ENCODE data around the gene CRYBG1. TPM values are rescaled to one million over a fixed set of nuclear protein-coding genes. Genes with fewer than 3 reads are reported as not detected.
A peak's percentile ranks its signal among the peaks of the same experiment; 100 is the strongest.

Gene CRYBG1
- polyA plus RNA-seq, 6 donors from 2014 or later, result 9.7 to 19.0 (median 13.5) TPM

GRCh38 chr6:106347219-106347618, 13.3 kb upstream of the CRYBG1 start:
- Mint-ChIP-seq H3K27me3 (peaks cover 12 to 21% (median 20%) of the 10 kb centered on the region in 3 donors), H3K4me3 (no peak overlapping the region), H3K36me3 (peaks cover 0 to 2% of the 10 kb centered on the region in 2 donors), H3K9me3 (peaks cover 0 to 11% (median 3%) of the 10 kb centered on the region in 7 donors), H3K4me1 (no peaks in the 10 kb centered on the region), H3K27ac (no peak overlapping the region)
- no peak for ATAC-seq (ENCODE audit: low read depth in 2 of 2)
- no peak for DNase-seq

GRCh38 chr6:106356378-106356777, 4.1 kb upstream of the CRYBG1 start:
- peaks cover 0 to 21% (median 15%) of the 10 kb centered on the region in 7 donors for H3K9me3 Mint-ChIP-seq
- H3K27me3 Mint-ChIP-seq, result peaks cover 55 to 76% (median 66%) of the 10 kb centered on the region in 3 donors
- peak overlapping the region in 1 of 8 donors; percentile 23 for H3K4me3 Mint-ChIP-seq
- peaks cover 5 to 14% (median 12%) of the 10 kb centered on the region in 3 donors for H3K4me1 Mint-ChIP-seq
- no peak for ATAC-seq (ENCODE audit: low read depth in 2 of 2)
- H3K27ac Mint-ChIP-seq, result no peak overlapping the region
- H3K36me3 Mint-ChIP-seq, result peaks cover 4 to 19% of the 10 kb centered on the region in 2 donors
- no peak for DNase-seq

DNA sequence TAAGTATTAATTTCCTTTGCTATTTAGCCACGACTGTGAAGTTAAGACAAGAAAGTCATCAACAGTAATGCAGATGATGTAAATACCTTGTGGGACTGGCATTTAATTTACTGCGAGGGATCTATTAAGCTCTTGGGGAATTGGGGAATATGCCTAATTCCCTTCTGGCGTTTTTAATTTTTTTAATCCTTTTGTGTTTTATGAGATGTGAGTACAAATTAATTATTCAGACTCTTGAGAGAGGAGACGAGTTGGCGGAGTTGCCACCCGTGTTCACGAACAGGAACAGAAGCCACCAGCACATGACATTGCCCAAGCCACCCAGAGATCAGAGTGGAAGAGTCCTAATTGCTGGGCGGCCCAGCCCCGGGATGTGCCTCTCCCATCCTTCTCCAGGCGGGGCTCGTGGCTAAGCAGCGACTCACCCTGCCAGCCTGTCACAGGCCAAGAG, 533 bp upstream of the CRYBG1 start:
- H3K27me3 Mint-ChIP-seq, result peaks cover 46 to 58% (median 48%) of the 10 kb centered on the region in 3 donors
- peak overlapping the region; percentile 15 to 87 (median 80) for H3K4me3 Mint-ChIP-seq
- H3K4me1 Mint-ChIP-seq, result peaks cover 6 to 15% (median 13%) of the 10 kb centered on the region in 3 donors
- ATAC-seq (ENCODE audit: low read depth in 2 of 2) (no peak), DNase-seq (no peak)
- peak overlapping the region in 1 of 6 donors; percentile 22 for H3K27ac Mint-ChIP-seq
- peaks cover 0 to 3% (median 0%) of the 10 kb centered on the region in 7 donors for H3K9me3 Mint-ChIP-seq
- H3K36me3 Mint-ChIP-seq, result peaks cover 4 to 8% of the 10 kb centered on the region in 2 donors

GRCh38 chr6:106360989-106361430, 493 bp downstream of the CRYBG1 start:
- H3K27me3 Mint-ChIP-seq, result peaks cover 38 to 48% (median 39%) of the 10 kb centered on the region in 3 donors
- peaks cover 6 to 15% (median 13%) of the 10 kb centered on the region in 3 donors for H3K4me1 Mint-ChIP-seq
- peak overlapping the region in 4 of 6 donors; percentile 83 to 88 (median 88) for H3K27ac Mint-ChIP-seq
- peak overlapping the region; percentile 76 to 94 (median 90) for H3K4me3 Mint-ChIP-seq
- ATAC-seq (ENCODE audit: low read depth in 2 of 2), result peak; percentile 50 to 51
- DNase-seq, result peak; percentile 34
- H3K36me3 Mint-ChIP-seq, result peaks cover 0 to 8% of the 10 kb centered on the region in 2 donors
- H3K9me3 Mint-ChIP-seq, result peaks cover 0 to 3% (median 0%) of the 10 kb centered on the region in 7 donors

DNA sequence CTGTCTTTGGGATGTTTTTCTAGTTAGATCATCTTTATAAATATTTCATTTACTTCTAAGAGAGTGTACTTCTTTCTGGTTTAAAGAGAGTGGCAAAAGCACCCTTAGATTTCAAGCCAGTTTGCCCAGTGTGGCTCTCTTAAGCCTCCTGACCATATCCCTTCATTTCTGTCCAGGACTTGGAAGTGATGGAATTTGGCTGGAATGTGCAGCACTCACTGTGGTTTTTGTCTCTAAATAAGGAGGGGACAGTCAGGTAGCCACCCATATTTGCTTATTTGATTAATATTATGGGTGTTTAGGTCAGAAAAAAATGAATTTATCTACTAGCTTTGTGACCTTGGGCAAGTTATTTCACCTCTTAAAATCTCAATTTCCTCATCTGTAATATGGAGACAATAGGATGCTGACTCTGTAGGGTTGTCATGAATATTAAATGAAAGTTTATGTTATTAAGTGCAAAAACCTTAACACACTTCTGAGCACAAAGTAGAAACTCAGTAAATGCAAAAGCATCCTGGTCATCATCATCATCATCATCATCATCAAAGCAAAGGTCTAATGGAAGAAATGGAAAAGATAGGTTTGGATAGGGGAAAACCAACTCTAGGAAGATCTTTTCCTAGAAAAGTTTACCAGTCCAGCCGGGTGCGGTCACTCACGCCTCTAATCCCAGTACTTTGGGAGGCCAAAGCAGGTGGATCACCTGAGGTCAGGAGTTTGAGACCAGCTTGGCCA, 3.1 kb downstream of the CRYBG1 start:
- peak overlapping the region in 1 of 6 donors; percentile 8 for H3K27ac Mint-ChIP-seq
- DNase-seq (no peak), ATAC-seq (ENCODE audit: low read depth in 2 of 2) (no peak)
- H3K27me3 Mint-ChIP-seq, result peaks cover 15 to 32% (median 20%) of the 10 kb centered on the region in 3 donors
- peaks cover 0 to 3% (median 0%) of the 10 kb centered on the region in 7 donors for H3K9me3 Mint-ChIP-seq
- no peak overlapping the region for H3K4me3 Mint-ChIP-seq
- H3K36me3 Mint-ChIP-seq, result no peaks in the 10 kb centered on the region
- peaks cover 6 to 15% (median 13%) of the 10 kb centered on the region in 3 donors for H3K4me1 Mint-ChIP-seq

- H3K9me3 Mint-ChIP-seq, result no peaks in the 10 kb centered on the region
- H3K27me3 Mint-ChIP-seq, result peaks cover 4 to 10% (median 5%) of the 10 kb centered on the region in 3 donors
- no peak overlapping the region for H3K27ac Mint-ChIP-seq
- DNase-seq (no peak), ATAC-seq (ENCODE audit: low read depth in 2 of 2) (no peak)
- no peak overlapping the region for H3K4me3 Mint-ChIP-seq
- no peaks in the 10 kb centered on the region for H3K4me1 Mint-ChIP-seq
- no peaks in the 10 kb centered on the region for H3K36me3 Mint-ChIP-seq
Observed at GRCh38 chr6:106369739-106370138, 9.2 kb downstream of the CRYBG1 start.

GRCh38 chr6:106370639-106371038, 10.1 kb downstream of the CRYBG1 start:
- peaks cover 4 to 14% (median 10%) of the 10 kb centered on the region in 3 donors for H3K27me3 Mint-ChIP-seq
- no peak for DNase-seq
- no peak overlapping the region for H3K27ac Mint-ChIP-seq
- no peak overlapping the region for H3K4me3 Mint-ChIP-seq
- no peaks in the 10 kb centered on the region for H3K36me3 Mint-ChIP-seq
- H3K4me1 Mint-ChIP-seq, result no peaks in the 10 kb centered on the region
- no peak for ATAC-seq (ENCODE audit: low read depth in 2 of 2)
- H3K9me3 Mint-ChIP-seq, result no peaks in the 10 kb centered on the region

- Mint-ChIP-seq H3K36me3 (no peaks in the 10 kb centered on the region), H3K27me3 (peaks cover 1 to 16% (median 4%) of the 10 kb centered on the region in 3 donors), H3K4me3 (no peak overlapping the region), H3K9me3 (no peaks in the 10 kb centered on the region), H3K4me1 (peaks cover 0 to 5% (median 0%) of the 10 kb centered on the region in 3 donors), H3K27ac (no peak overlapping the region)
- ATAC-seq (ENCODE audit: low read depth in 2 of 2), result no peak
- DNase-seq, result no peak
Observed at GRCh38 chr6:106372838-106373501, 12.5 kb downstream of the CRYBG1 start.

DNA sequence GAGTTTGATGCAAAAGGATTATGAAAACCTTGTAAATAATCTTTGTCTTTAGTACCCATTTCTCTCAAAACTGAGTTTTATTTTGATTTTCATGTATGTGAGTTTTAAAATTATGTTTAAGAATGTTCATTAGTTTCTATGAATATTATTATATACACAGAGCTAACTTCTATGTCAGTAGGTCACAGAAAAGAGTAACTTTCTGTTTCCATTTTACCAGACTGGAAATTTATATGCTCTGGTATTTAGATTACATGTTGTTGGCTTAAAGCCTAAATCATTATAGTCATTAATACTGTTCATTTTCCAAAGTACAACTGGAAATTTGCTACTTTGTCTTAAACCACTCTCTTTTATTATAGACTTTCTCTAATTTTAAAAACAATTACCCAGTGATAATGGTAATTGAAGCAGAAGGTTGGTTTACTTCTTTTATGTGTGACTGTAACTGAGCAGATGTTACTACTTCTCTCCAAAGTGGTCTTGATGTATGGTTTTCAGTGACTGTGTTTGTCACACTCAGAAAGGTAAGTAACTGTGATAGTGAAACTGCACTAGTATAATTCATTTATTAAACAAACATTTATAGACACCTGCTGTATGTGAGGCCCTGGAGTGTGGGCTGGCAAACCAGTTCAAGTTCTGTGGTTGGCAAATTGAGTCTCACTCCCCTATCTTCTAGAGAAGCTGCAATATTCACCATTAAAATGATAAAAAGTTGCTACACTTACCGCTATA, 13.2 kb downstream of the CRYBG1 start:
- Mint-ChIP-seq H3K4me3 (no peak overlapping the region), H3K9me3 (no peaks in the 10 kb centered on the region), H3K27ac (no peak overlapping the region), H3K27me3 (peaks cover 0 to 22% (median 8%) of the 10 kb centered on the region in 3 donors), H3K4me1 (peaks cover 0 to 5% (median 0%) of the 10 kb centered on the region in 3 donors), H3K36me3 (no peaks in the 10 kb centered on the region)
- ATAC-seq (ENCODE audit: low read depth in 2 of 2) (no peak), DNase-seq (no peak)

DNA sequence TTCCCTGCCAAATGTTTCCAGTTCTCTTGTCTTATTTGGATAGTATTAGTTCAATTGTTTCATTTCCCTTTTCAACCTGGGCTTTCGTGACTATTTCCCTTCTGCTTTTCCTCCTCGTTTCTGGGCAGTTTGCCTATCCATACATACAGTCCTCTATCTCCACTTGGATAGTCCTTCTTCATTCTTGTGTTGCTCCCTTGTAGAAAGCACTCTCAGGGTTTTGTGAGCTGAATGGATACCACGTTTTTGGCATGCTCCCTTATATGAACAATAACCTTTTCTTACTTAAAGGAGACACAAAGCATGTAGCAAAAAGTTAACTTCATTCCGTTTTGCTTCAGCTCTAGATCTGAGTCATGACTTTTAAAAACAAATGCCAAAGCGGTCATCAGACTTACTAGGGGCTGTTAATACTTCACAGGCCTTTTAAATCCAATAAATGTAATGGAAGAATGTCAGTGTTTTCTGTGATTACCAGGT, 16.6 kb downstream of the CRYBG1 start:
- no peak overlapping the region for H3K27ac Mint-ChIP-seq

DNA sequence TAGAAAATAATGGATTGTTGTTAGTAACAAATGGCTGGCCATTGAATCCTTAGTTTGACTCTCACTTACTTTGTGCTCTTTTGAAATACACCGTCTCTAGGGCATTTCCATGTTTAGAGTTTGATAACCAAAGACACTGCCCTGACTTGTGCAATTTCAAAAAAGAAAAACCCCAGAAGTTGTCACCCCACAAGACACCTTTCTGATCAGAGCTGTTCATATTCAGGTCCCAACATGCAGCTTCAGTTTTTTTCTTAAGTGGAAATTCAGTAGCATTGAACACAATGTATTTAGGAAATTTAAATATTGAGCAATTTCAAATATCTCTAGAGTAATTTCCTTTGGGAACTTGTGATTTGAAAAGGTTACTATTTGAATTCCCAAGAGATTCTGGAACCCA, 19.4 kb downstream of the CRYBG1 start:
- Mint-ChIP-seq H3K27me3 (peaks cover 6 to 15% (median 11%) of the 10 kb centered on the region in 3 donors), H3K4me3 (no peak overlapping the region), H3K9me3 (no peaks in the 10 kb centered on the region), H3K36me3 (no peaks in the 10 kb centered on the region), H3K27ac (no peak overlapping the region), H3K4me1 (peaks cover 5 to 7% (median 6%) of the 10 kb centered on the region in 3 donors)
- ATAC-seq (ENCODE audit: low read depth in 2 of 2), result no peak
- no peak for DNase-seq

More for the DNA sequence above, 16.6 kb downstream of the CRYBG1 start:
- H3K9me3 Mint-ChIP-seq, result no peaks in the 10 kb centered on the region
- peaks cover 6 to 22% (median 11%) of the 10 kb centered on the region in 3 donors for H3K27me3 Mint-ChIP-seq
- no peaks in the 10 kb centered on the region for H3K36me3 Mint-ChIP-seq
- DNase-seq (no peak), ATAC-seq (ENCODE audit: low read depth in 2 of 2) (no peak)
- H3K4me1 Mint-ChIP-seq, result peaks cover 5 to 7% (median 6%) of the 10 kb centered on the region in 3 donors
- no peak overlapping the region for H3K4me3 Mint-ChIP-seq

- Mint-ChIP-seq H3K36me3 (no peaks in the 10 kb centered on the region), H3K27me3 (peaks cover 6 to 11% (median 10%) of the 10 kb centered on the region in 3 donors), H3K27ac (no peak overlapping the region), H3K4me1 (peaks cover 5 to 7% (median 6%) of the 10 kb centered on the region in 3 donors), H3K4me3 (no peak overlapping the region), H3K9me3 (no peaks in the 10 kb centered on the region)
- DNase-seq, result no peak
- ATAC-seq (ENCODE audit: low read depth in 2 of 2), result no peak
Observed at GRCh38 chr6:106380407-106380806, 19.9 kb downstream of the CRYBG1 start.

DNA sequence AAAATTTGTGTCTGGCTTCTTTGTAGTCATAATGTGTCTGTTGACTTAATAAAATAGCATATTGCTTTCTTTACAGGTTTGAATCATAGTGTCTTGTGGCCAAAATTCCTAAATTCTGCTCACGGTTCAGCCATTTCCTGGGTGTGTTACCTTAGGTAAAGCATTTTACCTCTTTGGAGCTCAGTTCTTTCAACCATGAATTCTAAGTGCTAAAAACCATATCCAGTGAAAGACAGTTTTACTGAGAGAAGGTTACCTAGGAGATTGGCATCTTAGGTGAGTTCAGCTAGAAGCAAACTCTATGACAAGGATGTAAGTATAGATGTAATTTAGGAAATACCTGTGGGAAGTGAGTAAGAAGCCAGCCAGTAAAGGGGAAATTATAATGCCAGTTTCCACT, 20.7 kb downstream of the CRYBG1 start:
- Mint-ChIP-seq H3K27ac (no peak overlapping the region), H3K4me3 (no peak overlapping the region), H3K9me3 (peaks cover 0 to under 1% (median 0%) of the 10 kb centered on the region in 7 donors), H3K4me1 (peaks cover 5 to 7% (median 6%) of the 10 kb centered on the region in 3 donors), H3K27me3 (peaks cover 6 to 11% (median 7%) of the 10 kb centered on the region in 3 donors), H3K36me3 (no peaks in the 10 kb centered on the region)
- no peak for DNase-seq
- ATAC-seq (ENCODE audit: low read depth in 2 of 2), result no peak

Data from naive B cell (primary cell).